Mesothelial cell of epicardium (in vitro differentiated cells): ENCODE results near the gene ELF2. TPM values are rescaled to one million over a fixed set of nuclear protein-coding genes. Genes with fewer than 3 reads are reported as not detected.
A peak's percentile ranks its signal among the peaks of the same experiment; 100 is the strongest.
"Not testable (repeated sequence)": the region's sequence is repeated elsewhere in the genome, so short reads cannot be mapped to it uniquely, and the experiment has no call there.

Experiments used
- DNase-seq, 2 experiments: peaks; one replicate each; pipeline ENCODE4 v3.0.0; 2021; ENCODE audit warnings: low spot score in 2 of 2; ENCODE audit not compliant: unreplicated experiment in 2 of 2
- H3K27ac Mint-ChIP-seq: 2 replicates; pipeline ENCODE4 v1.8.0; 2021; ENCODE audit warnings: mixed read lengths
- H3K27me3 Mint-ChIP-seq: 2 replicates; pipeline ENCODE4 v1.8.0; 2021; ENCODE audit warnings: low read depth, mixed read lengths
- H3K36me3 Mint-ChIP-seq: 2 replicates; pipeline ENCODE4 v1.8.0; 2021; ENCODE audit warnings: mixed read lengths
- H3K4me1 Mint-ChIP-seq: 2 replicates; pipeline ENCODE4 v1.8.0; 2021; ENCODE audit warnings: mixed read lengths
- H3K4me3 Mint-ChIP-seq: 2 replicates; pipeline ENCODE4 v1.8.0; 2021; ENCODE audit warnings: mild to moderate bottlenecking, moderate library complexity, mixed read lengths
- H3K9me3 Mint-ChIP-seq: 2 replicates; pipeline ENCODE4 v1.8.0; 2021; ENCODE audit warnings: mixed read lengths
- total RNA-seq: library from RNA; stranded (reverse); gene quantifications from 3 replicates; pipeline ENCODE4 v1.2.1, GENCODE V29; 2021
- TF ChIP-seq, protein P1 (sequence below): fragments of 200-600 bp; sonication (generic); IDR thresholded peaks from one replicate; pipeline ENCODE4 v1.5.0; 2021; ENCODE audit warnings: antibody characterized with exemption; ENCODE audit not compliant: unreplicated experiment

Gene ELF2
- total RNA-seq, 1 donor from 2014 or later: 57.1 TPM

DNA sequence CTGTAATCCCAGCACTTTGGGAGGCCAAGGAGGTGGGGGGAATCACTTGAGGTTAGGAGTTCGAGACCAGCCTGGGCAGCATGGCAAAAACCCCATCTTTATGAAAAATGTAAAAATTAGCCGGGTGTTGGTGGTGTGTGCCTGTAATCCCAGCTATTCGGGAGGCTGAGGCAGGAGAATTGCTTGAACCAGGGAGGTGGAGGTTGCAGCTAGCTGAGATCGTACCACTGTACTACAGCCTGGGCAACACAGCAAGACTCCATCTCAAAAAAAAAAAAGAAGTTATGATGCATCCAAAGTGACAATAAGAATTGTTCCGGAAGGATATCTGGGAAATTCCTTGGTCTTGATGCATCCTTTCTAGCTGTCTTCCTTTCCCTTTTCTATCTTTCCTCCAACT, 154.2 kb downstream of the ELF2 start:
- no peaks in the 10 kb centered on the region for H3K36me3 Mint-ChIP-seq
- TF ChIP-seq, protein P1, sequence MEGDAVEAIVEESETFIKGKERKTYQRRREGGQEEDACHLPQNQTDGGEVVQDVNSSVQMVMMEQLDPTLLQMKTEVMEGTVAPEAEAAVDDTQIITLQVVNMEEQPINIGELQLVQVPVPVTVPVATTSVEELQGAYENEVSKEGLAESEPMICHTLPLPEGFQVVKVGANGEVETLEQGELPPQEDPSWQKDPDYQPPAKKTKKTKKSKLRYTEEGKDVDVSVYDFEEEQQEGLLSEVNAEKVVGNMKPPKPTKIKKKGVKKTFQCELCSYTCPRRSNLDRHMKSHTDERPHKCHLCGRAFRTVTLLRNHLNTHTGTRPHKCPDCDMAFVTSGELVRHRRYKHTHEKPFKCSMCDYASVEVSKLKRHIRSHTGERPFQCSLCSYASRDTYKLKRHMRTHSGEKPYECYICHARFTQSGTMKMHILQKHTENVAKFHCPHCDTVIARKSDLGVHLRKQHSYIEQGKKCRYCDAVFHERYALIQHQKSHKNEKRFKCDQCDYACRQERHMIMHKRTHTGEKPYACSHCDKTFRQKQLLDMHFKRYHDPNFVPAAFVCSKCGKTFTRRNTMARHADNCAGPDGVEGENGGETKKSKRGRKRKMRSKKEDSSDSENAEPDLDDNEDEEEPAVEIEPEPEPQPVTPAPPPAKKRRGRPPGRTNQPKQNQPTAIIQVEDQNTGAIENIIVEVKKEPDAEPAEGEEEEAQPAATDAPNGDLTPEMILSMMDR: no peak
- H3K27ac Mint-ChIP-seq: no peak overlapping the region
- no peak for DNase-seq
- H3K27me3 Mint-ChIP-seq: no peaks in the 10 kb centered on the region
- H3K4me3 Mint-ChIP-seq: no peak overlapping the region
- peaks cover 29% of the 10 kb centered on the region for H3K4me1 Mint-ChIP-seq
- no peaks in the 10 kb centered on the region for H3K9me3 Mint-ChIP-seq

DNA sequence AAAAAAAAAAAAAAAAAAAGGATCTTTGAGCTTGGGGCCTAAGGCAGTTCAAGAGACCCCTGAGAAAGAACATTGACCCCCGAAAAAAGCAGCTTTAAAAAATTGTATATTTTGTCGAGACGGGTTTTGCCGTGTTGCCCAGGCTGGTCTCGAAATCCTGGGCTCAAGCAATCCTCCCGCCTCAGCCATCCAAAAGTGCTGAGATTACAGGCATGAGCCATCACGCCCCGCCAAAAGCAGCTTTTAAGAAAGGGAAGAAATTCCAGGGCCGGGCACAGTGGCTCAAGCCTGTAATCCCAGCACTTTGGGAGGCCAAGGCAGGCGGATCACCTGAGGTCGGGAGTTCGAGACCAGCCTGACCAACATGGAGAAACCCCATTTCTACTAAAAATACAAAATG, 155.9 kb downstream of the ELF2 start:
- not testable (repeated sequence) for H3K4me3 Mint-ChIP-seq, H3K36me3 Mint-ChIP-seq, DNase-seq, H3K27ac Mint-ChIP-seq, H3K27me3 Mint-ChIP-seq, H3K9me3 Mint-ChIP-seq
- peaks cover 36% of the 10 kb centered on the region for H3K4me1 Mint-ChIP-seq

DNA sequence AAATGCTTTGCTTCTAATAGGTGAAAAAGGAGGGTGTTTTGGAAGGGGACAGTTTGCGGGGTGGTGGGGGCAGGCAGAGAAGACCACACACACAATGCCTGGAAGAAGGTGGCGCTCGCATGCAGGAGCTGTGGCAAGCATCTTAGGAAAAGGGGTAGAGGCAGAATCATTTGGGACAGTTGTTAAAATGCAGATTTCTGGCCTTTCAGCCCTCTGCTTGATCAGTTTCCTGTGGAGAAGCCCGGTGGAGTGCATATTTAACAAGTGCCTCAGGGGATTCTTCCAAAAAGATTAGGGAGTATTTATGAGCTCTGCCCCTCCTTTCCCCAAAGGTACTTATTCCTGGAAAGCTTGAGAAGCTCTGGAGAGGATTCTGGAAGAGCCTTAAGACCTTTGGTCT, 156.6 kb downstream of the ELF2 start:
- Mint-ChIP-seq H3K4me1 (peaks cover 36% of the 10 kb centered on the region), H3K4me3 (no peak overlapping the region), H3K36me3 (no peaks in the 10 kb centered on the region), H3K27me3 (no peaks in the 10 kb centered on the region), H3K9me3 (no peaks in the 10 kb centered on the region), H3K27ac (no peak overlapping the region)
- TF ChIP-seq, protein P1: no peak
- DNase-seq: no peak

DNA sequence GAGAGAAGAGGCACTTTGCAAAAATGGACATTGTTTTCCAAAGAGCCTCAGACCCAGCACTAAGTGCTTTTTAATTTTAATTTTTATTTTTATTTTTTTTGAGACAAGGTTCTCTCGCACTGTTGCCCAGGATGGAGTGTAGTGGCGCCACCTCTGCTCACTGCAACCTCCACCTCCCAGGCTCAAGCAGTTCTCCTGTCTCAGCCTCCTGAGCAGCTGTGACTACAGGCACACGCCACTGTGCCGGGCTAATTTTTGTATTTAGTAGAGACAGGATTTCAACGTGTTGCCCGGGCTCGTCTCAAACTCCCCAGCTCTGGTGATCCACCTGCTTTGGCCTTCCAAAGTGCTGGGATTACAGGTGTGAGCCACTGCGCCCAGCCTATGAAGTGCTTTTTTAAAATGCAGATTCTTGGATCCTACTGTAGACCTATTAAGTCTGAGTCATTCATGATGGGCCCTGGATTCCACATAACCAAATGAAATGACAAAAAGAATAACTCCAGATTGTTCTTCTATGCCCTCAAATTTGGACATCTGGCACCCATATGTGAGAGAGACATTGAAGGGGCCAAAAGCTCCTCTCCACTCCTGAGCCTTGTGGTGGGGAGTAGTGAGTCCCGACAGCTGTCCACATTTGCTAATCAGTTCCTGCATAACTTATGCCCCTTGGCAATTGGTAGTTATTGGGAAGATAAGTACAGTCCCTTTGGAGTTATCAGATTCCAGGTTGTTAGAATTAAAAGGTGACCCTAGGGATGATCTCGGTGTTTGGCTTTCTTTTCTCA, 157.9 kb downstream of the ELF2 start:
- no peaks in the 10 kb centered on the region for H3K9me3 Mint-ChIP-seq
- H3K27me3 Mint-ChIP-seq: no peaks in the 10 kb centered on the region
- H3K36me3 Mint-ChIP-seq: no peaks in the 10 kb centered on the region
- no peak for DNase-seq
- peaks cover 42% of the 10 kb centered on the region for H3K4me1 Mint-ChIP-seq
- H3K27ac Mint-ChIP-seq: no peak overlapping the region
- no peak overlapping the region for H3K4me3 Mint-ChIP-seq
- TF ChIP-seq, protein P1: no peak

DNA sequence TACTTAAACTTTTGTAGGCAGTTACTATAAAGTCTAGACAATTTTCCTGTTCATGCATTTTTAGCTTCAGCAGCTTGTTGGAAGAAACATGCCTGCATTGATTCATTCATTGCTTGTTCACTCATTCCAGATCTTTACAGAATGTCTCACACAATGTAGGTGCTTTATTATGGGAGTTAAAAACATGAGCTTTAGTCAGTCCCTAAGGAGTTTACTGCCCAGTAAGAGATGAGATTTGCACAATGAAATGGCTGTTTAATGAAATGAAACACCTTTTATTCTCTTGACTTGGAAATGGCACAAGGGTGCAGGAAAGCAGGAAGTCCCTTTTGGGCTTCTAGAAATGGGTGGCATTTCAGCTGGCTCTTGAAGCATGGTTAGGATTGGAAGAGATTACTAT, 158.5 kb downstream of the ELF2 start:
- Mint-ChIP-seq H3K36me3 (no peaks in the 10 kb centered on the region), H3K9me3 (no peaks in the 10 kb centered on the region), H3K4me3 (no peak overlapping the region), H3K27me3 (no peaks in the 10 kb centered on the region), H3K27ac (no peak overlapping the region), H3K4me1 (peaks cover 48% of the 10 kb centered on the region)
- TF ChIP-seq, protein P1: no peak
- DNase-seq: no peak

DNA sequence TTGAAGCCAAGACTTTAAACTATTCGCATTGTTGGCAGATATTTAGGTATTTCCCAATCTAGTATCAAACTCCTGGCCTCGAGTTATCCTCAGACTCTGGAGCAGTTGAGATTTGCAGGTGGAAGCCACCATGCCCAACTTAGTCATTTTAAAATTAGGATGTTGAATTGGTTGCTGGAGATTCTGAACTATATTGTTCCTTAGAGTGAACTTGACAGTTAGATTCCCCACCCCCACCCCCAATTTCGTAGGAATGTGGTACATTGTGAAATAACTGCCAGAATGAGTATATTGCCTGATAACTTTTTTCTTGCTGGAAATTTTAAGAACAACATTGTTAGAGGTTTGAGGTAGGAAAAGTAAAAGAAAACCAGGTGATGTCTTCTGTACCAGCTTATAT, 159.2 kb downstream of the ELF2 start:
- DNase-seq: no peak
- Mint-ChIP-seq H3K9me3 (no peaks in the 10 kb centered on the region), H3K4me1 (peaks cover 48% of the 10 kb centered on the region), H3K27me3 (no peaks in the 10 kb centered on the region), H3K36me3 (no peaks in the 10 kb centered on the region), H3K4me3 (peak overlapping the region; percentile 15), H3K27ac (no peak overlapping the region)
- TF ChIP-seq, protein P1: no peak
